Sigmoid colon (tissue), 7 donors: ENCODE measurements around the gene NAT9. TPM values are rescaled to one million over a fixed set of nuclear protein-coding genes. Genes with fewer than 3 reads are reported as not detected.

Source experiments
- DNase-seq: peaks from one replicate; pipeline ENCODE4 v3.0.0-alpha.2; 2019
- H3K27ac ChIP-seq, 4 donors: fragments of 200-600 bp; sonication (generic); one replicate each; pipeline ENCODE4 v1.5.1; 2016 to 2019; ENCODE audit warnings: mild to moderate bottlenecking in 1 of 4
- H3K27me3 ChIP-seq, 3 donors: fragments of 200-600 bp; sonication (generic); one replicate each; pipeline ENCODE4 v1.5.1; 2019; ENCODE audit warnings: mild to moderate bottlenecking in 1 of 3
- H3K36me3 ChIP-seq, 4 donors: fragments of 200-600 bp; sonication (generic); one replicate each; pipeline ENCODE4 v1.5.1; 2016 to 2019
- H3K4me1 ChIP-seq, 4 donors: fragments of 200-600 bp; sonication (generic); one replicate each; pipeline ENCODE4 v1.5.1; 2017 to 2019
- H3K4me3 ChIP-seq, 4 donors: fragments of 200-600 bp; sonication (generic); one replicate each; pipeline ENCODE4 v1.5.1; 2017 to 2019; ENCODE audit warnings: mild to moderate bottlenecking in 2 of 4, moderate library complexity in 1 of 4
- H3K9me3 ChIP-seq, 4 donors: fragments of 200-600 bp in 3 of 4; sonication (generic) in 3 of 4; one replicate each; pipeline versions ENCODE4 v1.5.1 to v1.6.1; 2013 to 2019
- EP300 ChIP-seq, 4 donors: sonication (generic); formaldehyde crosslinking; IDR thresholded peaks; one replicate each; pipeline ENCODE4 v1.6.1; 2017; ENCODE audit warnings: antibody characterized with exemption in 4 of 4
- POLR2A ChIP-seq, 2 donors: fragments of 450-650 bp; IDR thresholded peaks; one replicate each; pipeline ENCODE4 v1.6.1; 2016; ENCODE audit warnings: antibody characterized with exemption in 2 of 2, mild to moderate bottlenecking in 2 of 2, moderate library complexity in 2 of 2
- POLR2AphosphoS5 ChIP-seq, 4 donors: sonication (generic); formaldehyde crosslinking; IDR thresholded peaks; one replicate each; pipeline ENCODE4 v1.6.1; 2017; ENCODE audit warnings: antibody characterized with exemption in 4 of 4
- WGBS, 2 donors: extraction: QIAGEN DNeasy Blood & Tissue Kit; methylation state at CpG; one replicate each; pipeline ENCODE4 v1.1.7; 2013; 5-methylcytosine and 5-hydroxymethylcytosine counted together
- intact Hi-C: fragments of 100-400 bp; cut with DNase I; formaldehyde crosslinking; loops from one replicate; pipeline ENCODE4 v1.15.1; 2023
- polyA plus RNA-seq, 3 donors: library from polyadenylated mRNA; stranded (reverse); fragments of 200-250 nt; gene quantifications; one replicate each; pipeline ENCODE4 v1.2.3, GENCODE V29; 2013
- total RNA-seq, 4 donors: library from RNA; depleted of rRNA; stranded (reverse); fragments of >200 nt; gene quantifications; one replicate each; pipeline ENCODE4 v1.1.0, GENCODE V29; 2016
- TF ChIP-seq, protein P1 (sequence below), 4 experiments: fragments of 450-650 bp in 3 of 4; fragments of 200-600 bp in 1 of 4; IDR thresholded peaks; one replicate each; pipeline ENCODE4 v1.5.1; 2016 to 2019; ENCODE audit warnings: antibody characterized with exemption in 4 of 4, mild to moderate bottlenecking in 3 of 4, moderate library complexity in 2 of 4
- donor health status: healthy with polysubstance abuse.
- donor health status: Bipolar disorder and iron deficiency.
- donor health status: healthy.

Gene NAT9
- 10 to 100 TPM; 14.3 to 29.9 (median 21.7) TPM for total RNA-seq
- 10 to 100 TPM; 11.3 to 36.4 (median 14.4) TPM for polyA plus RNA-seq

DNA sequence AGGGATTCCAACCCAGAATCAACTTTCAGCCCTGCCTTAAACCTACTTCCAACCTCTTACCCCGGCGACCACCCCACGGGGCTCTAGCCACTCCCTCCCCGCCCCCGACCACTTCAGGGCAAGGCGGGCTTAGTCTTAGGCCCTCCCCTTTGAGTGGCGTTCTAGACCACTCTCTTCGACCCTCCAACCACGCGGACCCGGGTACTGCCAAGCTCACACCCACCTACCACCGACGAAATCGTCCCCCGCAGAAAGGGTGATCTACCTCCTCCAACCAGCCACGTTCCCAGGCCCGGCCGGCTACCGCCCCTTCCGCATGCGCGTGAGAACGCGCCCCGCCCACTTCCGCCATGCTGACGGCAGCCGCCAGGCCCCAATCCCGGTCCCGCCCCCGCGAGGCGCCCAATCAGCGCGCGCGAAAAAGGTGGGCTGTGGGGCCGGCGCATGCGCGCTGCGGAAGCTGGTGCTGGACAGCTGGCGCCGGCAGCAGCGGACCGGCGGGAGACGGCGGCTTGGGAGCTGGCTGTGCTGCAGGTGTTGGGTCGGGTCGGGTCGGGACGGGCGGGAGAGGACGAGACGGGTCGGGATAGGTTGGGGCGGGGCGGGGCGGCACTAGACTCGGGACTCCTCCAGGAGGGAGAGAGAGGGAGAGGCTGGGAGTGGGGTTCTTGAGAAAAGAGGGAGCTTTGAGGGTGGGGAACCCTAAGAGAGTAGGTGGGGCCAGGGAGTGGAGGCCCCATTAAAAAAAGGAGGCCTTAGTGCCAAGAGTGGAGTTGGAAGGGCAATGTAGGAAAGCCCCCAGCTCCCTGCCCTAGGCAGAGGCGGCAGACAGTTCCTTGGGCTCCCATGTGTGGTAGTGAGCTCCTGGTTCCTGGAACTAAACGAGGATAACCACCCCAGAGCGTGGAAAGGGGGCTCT lies at the start of gene NAT9:
NAT9 (minus strand) TSS at position 302 of the 919 bp plus-strand sequence. CDS start 647 bp downstream, outside the sequence.
- Histone ChIP-seq H3K4me1 (peaks cover 0 to 33% (median 21%) of the 10 kb centered on the region in 4 donors), H3K4me3 (peak within 1 kb of the TSS; percentile 47 to 90 (median 77)), H3K27me3 (no peaks in the 10 kb centered on the region), H3K9me3 (no peaks in the 10 kb centered on the region), H3K36me3 (peaks cover 12 to 32% (median 22%) of the 10 kb centered on the region in 4 donors), H3K27ac (peak within 1 kb of the TSS; percentile 66 to 80 (median 74))
- WGBS, 2 donors = 1% methylated on average over 64 of the region's 64 CpGs
- peak; percentile 99 for DNase-seq
- intact Hi-C loops = loop anchor here (1.0 to 5.0 kb wide), 2 partner anchors 28 to 96 kb away; partner anchors contain the start of genes FDXR and NHERF1
- TF ChIP-seq POLR2A (IDR thresholded peaks at IDR 0.05) = peak in 1 of 2 donors; percentile 26
- TF ChIP-seq, protein P1, sequence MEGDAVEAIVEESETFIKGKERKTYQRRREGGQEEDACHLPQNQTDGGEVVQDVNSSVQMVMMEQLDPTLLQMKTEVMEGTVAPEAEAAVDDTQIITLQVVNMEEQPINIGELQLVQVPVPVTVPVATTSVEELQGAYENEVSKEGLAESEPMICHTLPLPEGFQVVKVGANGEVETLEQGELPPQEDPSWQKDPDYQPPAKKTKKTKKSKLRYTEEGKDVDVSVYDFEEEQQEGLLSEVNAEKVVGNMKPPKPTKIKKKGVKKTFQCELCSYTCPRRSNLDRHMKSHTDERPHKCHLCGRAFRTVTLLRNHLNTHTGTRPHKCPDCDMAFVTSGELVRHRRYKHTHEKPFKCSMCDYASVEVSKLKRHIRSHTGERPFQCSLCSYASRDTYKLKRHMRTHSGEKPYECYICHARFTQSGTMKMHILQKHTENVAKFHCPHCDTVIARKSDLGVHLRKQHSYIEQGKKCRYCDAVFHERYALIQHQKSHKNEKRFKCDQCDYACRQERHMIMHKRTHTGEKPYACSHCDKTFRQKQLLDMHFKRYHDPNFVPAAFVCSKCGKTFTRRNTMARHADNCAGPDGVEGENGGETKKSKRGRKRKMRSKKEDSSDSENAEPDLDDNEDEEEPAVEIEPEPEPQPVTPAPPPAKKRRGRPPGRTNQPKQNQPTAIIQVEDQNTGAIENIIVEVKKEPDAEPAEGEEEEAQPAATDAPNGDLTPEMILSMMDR (IDR thresholded peaks at IDR 0.05) = no peak
- TF ChIP-seq POLR2AphosphoS5 (IDR thresholded peaks at IDR 0.05) = peak in 3 of 4 donors; percentile 83 to 85 (median 83)
- peak in 1 of 4 donors; percentile 46 for TF ChIP-seq EP300 (IDR thresholded peaks at IDR 0.05)

GRCh38 chr17:74824961-74825627 lies 48.9 kb upstream of the NAT9 start:
- no peaks in the 10 kb centered on the region for H3K9me3 ChIP-seq
- H3K4me3 ChIP-seq = no peak overlapping the region
- TF ChIP-seq POLR2A (IDR thresholded peaks at IDR 0.05) = no peak
- TF ChIP-seq, protein P1 (IDR thresholded peaks at IDR 0.05) = no peak
- TF ChIP-seq EP300 (IDR thresholded peaks at IDR 0.05) = no peak
- no peak for TF ChIP-seq POLR2AphosphoS5 (IDR thresholded peaks at IDR 0.05)
- H3K27ac ChIP-seq = no peak overlapping the region
- H3K4me1 ChIP-seq = peaks cover 0 to 12% (median 0%) of the 10 kb centered on the region in 4 donors
- no peak for DNase-seq
- intact Hi-C loops = no loop called here
- H3K36me3 ChIP-seq = peaks cover 0 to 14% (median under 1%) of the 10 kb centered on the region in 4 donors
- WGBS, 2 donors = 83 to 89% methylated on average over 11 of the region's 11 CpGs
- no peaks in the 10 kb centered on the region for H3K27me3 ChIP-seq

DNA sequence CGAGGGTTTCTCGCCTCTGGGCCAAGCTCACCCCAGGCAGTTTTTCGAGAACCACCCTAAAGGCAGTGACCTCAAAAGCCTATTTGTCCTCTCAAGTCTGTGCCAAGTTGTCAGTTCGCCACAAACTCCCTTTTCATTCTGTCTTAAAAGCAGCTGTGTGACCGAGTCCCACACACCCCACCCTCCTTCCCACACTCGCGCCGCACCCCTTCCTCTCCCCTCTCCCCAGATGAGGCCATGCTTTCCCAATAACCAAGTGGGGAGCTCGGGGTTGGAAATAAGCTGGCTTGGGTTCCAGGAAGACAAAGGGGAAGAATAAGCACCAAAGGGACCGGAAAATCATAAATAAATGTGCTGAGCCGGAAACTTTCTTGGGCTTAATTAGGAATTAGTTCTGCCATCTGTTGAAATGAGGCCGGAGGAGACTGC lies 46.8 kb upstream of the NAT9 start:
- no peak for DNase-seq
- intact Hi-C loops = no loop called here
- H3K27me3 ChIP-seq = no peaks in the 10 kb centered on the region
- peaks cover 0 to 17% (median 3%) of the 10 kb centered on the region in 4 donors for H3K36me3 ChIP-seq
- no peak overlapping the region for H3K4me3 ChIP-seq
- H3K9me3 ChIP-seq = no peaks in the 10 kb centered on the region
- WGBS, 2 donors = 78 to 89% methylated on average over 12 of the region's 12 CpGs
- TF ChIP-seq POLR2A (IDR thresholded peaks at IDR 0.05) = no peak
- no peak for TF ChIP-seq EP300 (IDR thresholded peaks at IDR 0.05)
- TF ChIP-seq, protein P1 (IDR thresholded peaks at IDR 0.05) = no peak
- no peak for TF ChIP-seq POLR2AphosphoS5 (IDR thresholded peaks at IDR 0.05)
- H3K4me1 ChIP-seq = peaks cover 0 to 12% (median 0%) of the 10 kb centered on the region in 4 donors
- H3K27ac ChIP-seq = peak overlapping the region in 3 of 4 donors; percentile 32 to 48 (median 45)

GRCh38 chr17:74822335-74822938 lies 46.3 kb upstream of the NAT9 start:
- DNase-seq = no peak
- no peak for TF ChIP-seq POLR2AphosphoS5 (IDR thresholded peaks at IDR 0.05)
- no peak for TF ChIP-seq POLR2A (IDR thresholded peaks at IDR 0.05)
- no peak for TF ChIP-seq EP300 (IDR thresholded peaks at IDR 0.05)
- TF ChIP-seq, protein P1 (IDR thresholded peaks at IDR 0.05) = no peak
- whole genome bisulfite sequencing, 2 donors = 88 to 91% methylated on average over 15 of the region's 15 CpGs
- Histone ChIP-seq H3K4me3 (no peak overlapping the region), H3K27me3 (no peaks in the 10 kb centered on the region), H3K36me3 (peaks cover 0 to 17% (median 3%) of the 10 kb centered on the region in 4 donors), H3K4me1 (peaks cover 0 to 12% (median 0%) of the 10 kb centered on the region in 4 donors), H3K9me3 (no peaks in the 10 kb centered on the region), H3K27ac (peak overlapping the region in 3 of 4 donors; percentile 32 to 48 (median 45))
- intact Hi-C loops = no loop called here
